Stimulated activated naive CD4-positive, alpha-beta T cell (primary cell): ENCODE measurements around the gene CMSS1.

ENCODE experiments used
- DNase-seq, 6 experiments: peaks; one replicate each; lab custom pipeline; 2025; lab: John Stamatoyannopoulos, UW

The CMSS1 gene

GRCh38 chr3:99958222-99958912, 140.7 kb downstream of the CMSS1 start:
- no peak for DNase-seq

- no peak for DNase-seq
Observed at GRCh38 chr3:99960123-99960878, 142.6 kb downstream of the CMSS1 start.

- DNase-seq: no peak
Observed at GRCh38 chr3:99960941-99961340, 143.3 kb downstream of the CMSS1 start.

- no peak for DNase-seq
Observed at GRCh38 chr3:99961756-99962515, 144.3 kb downstream of the CMSS1 start.

GRCh38 chr3:99962703-99963102, 145.0 kb downstream of the CMSS1 start:
- DNase-seq: no peak

- no peak for DNase-seq
Observed at GRCh38 chr3:99965077-99965476, 147.4 kb downstream of the CMSS1 start.

GRCh38 chr3:99965681-99966408, 148.2 kb downstream of the CMSS1 start:
- no peak for DNase-seq

- no peak for DNase-seq
Observed at GRCh38 chr3:99966662-99967416, 149.2 kb downstream of the CMSS1 start.

- DNase-seq: no peak
Observed at GRCh38 chr3:99967796-99968195, 150.1 kb downstream of the CMSS1 start.

- no peak for DNase-seq
Observed at GRCh38 chr3:99969136-99969535, 151.5 kb downstream of the CMSS1 start.

- no peak for DNase-seq
Observed at GRCh38 chr3:99970198-99970597, 152.5 kb downstream of the CMSS1 start.

GRCh38 chr3:99971761-99972160, 154.1 kb downstream of the CMSS1 start:
- DNase-seq: no peak

GRCh38 chr3:99972380-99973104, 154.9 kb downstream of the CMSS1 start:
- DNase-seq: peak in 3 of 6 experiments; percentile 5 to 9 (median 7)

GRCh38 chr3:99974989-99975388, 157.3 kb downstream of the CMSS1 start:
- DNase-seq: no peak

GRCh38 chr3:99976584-99976983, 158.9 kb downstream of the CMSS1 start:
- no peak for DNase-seq

- DNase-seq: no peak
Observed at GRCh38 chr3:99978221-99978620, 160.6 kb downstream of the CMSS1 start.

GRCh38 chr3:99980606-99981005, 162.9 kb downstream of the CMSS1 start:
- no peak for DNase-seq

GRCh38 chr3:99981138-99981537, 163.5 kb downstream of the CMSS1 start:
- no peak for DNase-seq

- no peak for DNase-seq
Observed at GRCh38 chr3:99982650-99983049, 165.0 kb downstream of the CMSS1 start.

- DNase-seq: no peak
Observed at GRCh38 chr3:99984139-99984538, 166.5 kb downstream of the CMSS1 start.

- DNase-seq: no peak
Observed at GRCh38 chr3:99984668-99985067, 167.0 kb downstream of the CMSS1 start.
